Keratinocyte (primary cell): ENCODE data around the gene S100A9.

ENCODE experiments used
- CTCF ChIP-seq, 3 experiments: IDR thresholded peaks in 1 of 3; conservative IDR thresholded peaks in 1 of 3; optimal IDR thresholded peaks in 1 of 3; 2 replicates in 2 of 3; 3 replicates in 1 of 3; pipeline versions ENCODE3 to v1.5.1; 2011; ENCODE audit warnings: low read length in 3 of 3, mild to moderate bottlenecking in 3 of 3, moderate library complexity in 2 of 3, control low read depth in 1 of 3, inconsistent platforms in 1 of 3; ENCODE audit not compliant: insufficient read depth in 2 of 3; ENCODE audit errors: extremely low read depth in 1 of 3
- EZH2 ChIP-seq: IDR thresholded peaks from one replicate; pipeline ENCODE4 v1.6.1; 2012; ENCODE audit warnings: inconsistent platforms, mild to moderate bottlenecking, low read length, moderate library complexity

GRCh38 chr1:153396461-153396860, 38.8 kb downstream of the S100A9 start:
- TF ChIP-seq CTCF (optimal IDR thresholded peaks at IDR 0.05 in 1 of 3, IDR thresholded peaks at IDR 0.05 in 1 of 3, conservative IDR thresholded peaks at IDR 0.05 in 1 of 3; ENCODE audit: extremely low read depth in 1 of 3, insufficient read depth in 2 of 3, low read length in 3 of 3): no peak
- TF ChIP-seq EZH2: no peak
